GM12891 (cell line): Measurements from ENCODE around the gene GFRA4. TPM values are rescaled to one million over a fixed set of nuclear protein-coding genes. Genes with fewer than 3 reads are reported as not detected.

Experiments used
- DNase-seq: peaks from one replicate; pipeline ENCODE4 v3.0.0; 2011; ENCODE audit warnings: low spot score; ENCODE audit not compliant: insufficient read length
- FAIRE-seq: peaks from 2 replicates; lab custom pipeline; 2011; peaks lifted over from hg19 to GRCh38; lab: Jason Lieb, UNC
- PAX5 ChIP-seq: IDR thresholded peaks from 2 replicates; pipeline ENCODE4 v1.6.1; 2011; ENCODE audit warnings: low read length, moderate library complexity, mild to moderate bottlenecking; ENCODE audit not compliant: insufficient read depth, severe bottlenecking
- POLR2A ChIP-seq: IDR thresholded peaks from 2 replicates; pipeline ENCODE4 v1.6.1; 2011; ENCODE audit warnings: low read depth, low read length, control low read depth
- POLR2AphosphoS5 ChIP-seq: IDR thresholded peaks from 2 replicates; pipeline ENCODE4 v1.6.1; 2011; ENCODE audit warnings: low read depth, low read length, control low read depth
- POU2F2 ChIP-seq: IDR thresholded peaks from 2 replicates; pipeline ENCODE4 v1.6.1; 2011; ENCODE audit warnings: low read depth, mild to moderate bottlenecking, control low read depth, low read length, moderate library complexity
- SPI1 ChIP-seq: IDR thresholded peaks from 2 replicates; pipeline ENCODE4 v1.6.1; 2011; ENCODE audit warnings: low read depth, low read length, control low read depth
- TAF1 ChIP-seq: IDR thresholded peaks from 2 replicates; pipeline ENCODE4 v1.6.1; 2011; ENCODE audit warnings: low read depth, low read length, control low read depth
- polyA plus RNA-seq: library from polyadenylated mRNA; unstranded; fragments of >200 nt; gene quantifications from one replicate; pipeline ENCODE4 v1.2.1, GENCODE V29; 2012; ENCODE audit warnings: low read depth, missing spikeins, inconsistent platforms; ENCODE audit not compliant: missing spikeins

Gene GFRA4, protein sequence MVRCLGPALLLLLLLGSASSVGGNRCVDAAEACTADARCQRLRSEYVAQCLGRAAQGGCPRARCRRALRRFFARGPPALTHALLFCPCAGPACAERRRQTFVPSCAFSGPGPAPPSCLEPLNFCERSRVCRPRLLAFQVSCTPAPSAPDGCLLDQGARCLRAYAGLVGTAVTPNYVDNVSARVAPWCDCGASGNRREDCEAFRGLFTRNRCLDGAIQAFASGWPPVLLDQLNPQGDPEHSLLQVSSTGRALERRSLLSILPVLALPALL
- polyA plus RNA-seq: not detected

DNA sequence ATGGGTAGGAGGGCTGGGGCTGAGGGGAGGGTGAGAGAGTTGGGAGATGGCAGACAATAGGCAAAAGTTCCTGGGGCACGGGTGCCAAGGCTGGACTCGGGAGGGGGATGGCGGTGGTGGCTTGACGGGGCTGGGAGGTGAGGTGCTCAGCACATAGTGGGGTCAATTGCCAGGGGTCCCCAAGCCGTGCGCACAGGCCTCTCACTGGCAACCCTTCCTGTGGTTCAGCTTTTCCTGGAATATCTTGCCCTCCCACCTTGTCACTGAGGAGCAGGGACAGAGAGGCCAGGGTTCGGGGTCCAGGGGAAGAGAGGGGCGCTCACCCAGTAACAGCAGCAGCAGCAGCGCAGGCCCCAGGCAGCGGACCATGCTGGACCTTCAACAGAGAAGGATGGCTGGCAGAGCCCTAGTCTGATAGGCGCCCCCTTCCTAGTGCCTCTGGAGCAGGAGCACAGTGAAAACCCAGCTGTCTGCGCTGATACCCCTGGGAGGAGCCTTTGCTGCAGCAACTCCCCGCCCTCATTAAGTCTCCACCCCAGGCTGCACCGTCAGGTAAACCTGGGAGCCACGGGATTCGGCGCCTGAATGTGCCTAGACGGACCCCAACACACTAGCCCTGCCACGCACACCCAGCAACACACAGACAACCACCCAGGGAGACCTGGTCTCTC is at the start of gene GFRA4:
Gene GFRA4, minus strand, starts transcription at position 369 of the 671 bp plus-strand sequence. Its CDS starts 0 bp downstream, at position 369.
- TF ChIP-seq POLR2AphosphoS5 (no peak), POU2F2 (no peak), POLR2A (no peak), PAX5 (no peak), SPI1 (no peak), TAF1 (no peak)
- FAIRE-seq (no peak), DNase-seq (no peak)

- DNase-seq (no peak), FAIRE-seq (no peak)
- TF ChIP-seq TAF1 (no peak), POLR2A (no peak), PAX5 (no peak), POLR2AphosphoS5 (no peak)
Measured at GRCh38 chr20:3712279-3712873, 49.2 kb upstream of the GFRA4 start, which contains the start of gene SIGLEC1. Gene SIGLEC1 (minus strand): TSS chr20:3712600. CDS start chr20:3707128, 5,472 bp downstream.

- DNase-seq (no peak), FAIRE-seq (no peak)
- no peak for TF ChIP-seq SPI1
- no peak for TF ChIP-seq POLR2A
- no peak for TF ChIP-seq POLR2AphosphoS5
- TF ChIP-seq POU2F2: no peak
- no peak for TF ChIP-seq TAF1
- no peak for TF ChIP-seq PAX5
Measured at GRCh38 chr20:3711484-3711941, 48.3 kb upstream of the GFRA4 start.

DNA sequence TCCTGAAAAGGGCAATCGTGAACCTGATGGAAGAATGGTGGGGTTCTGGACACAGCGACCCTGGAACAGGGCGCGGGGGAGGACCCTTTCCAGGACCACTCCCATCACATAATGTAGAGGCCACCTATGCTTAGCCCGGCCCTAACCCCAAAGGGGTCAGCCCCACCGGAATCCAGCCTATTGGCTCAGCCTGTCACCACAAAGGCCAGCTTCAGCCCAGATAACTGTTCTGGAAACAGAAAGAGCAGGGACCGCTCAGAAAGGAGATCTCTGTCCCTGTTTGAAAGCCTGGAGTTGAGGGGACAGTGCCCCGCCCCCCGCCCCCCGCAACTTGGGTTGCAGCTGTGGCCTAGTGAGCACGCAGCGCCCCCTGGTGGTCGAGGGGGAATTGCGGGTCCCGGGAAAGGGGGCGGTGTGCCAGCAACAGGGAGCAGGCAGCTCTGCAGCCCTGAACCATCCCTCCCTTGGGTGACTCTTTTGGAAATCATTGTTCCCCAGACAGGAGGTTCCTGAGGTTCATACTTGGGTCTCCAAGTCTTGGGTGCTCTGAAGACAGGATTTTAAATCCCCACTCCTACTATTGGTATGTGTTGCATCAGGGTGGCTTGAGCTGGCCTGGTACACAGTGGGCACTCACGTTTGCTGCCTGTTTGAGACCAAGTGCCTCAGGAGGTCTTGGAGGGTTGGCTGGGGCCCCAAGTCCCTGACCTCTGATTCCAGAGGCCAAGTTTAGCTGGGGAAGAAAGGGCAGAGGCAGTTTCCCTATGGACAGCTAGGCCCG is 47.7 kb upstream of the GFRA4 start:
- TF ChIP-seq POLR2AphosphoS5: no peak
- no peak for TF ChIP-seq TAF1
- TF ChIP-seq PAX5: no peak
- TF ChIP-seq POLR2A: no peak
- TF ChIP-seq SPI1: no peak
- no peak for TF ChIP-seq POU2F2
- FAIRE-seq: peak; percentile 81

GRCh38 chr20:3710011-3710466 is 46.8 kb upstream of the GFRA4 start:
- TF ChIP-seq POLR2AphosphoS5 (no peak), POLR2A (no peak), PAX5 (no peak), POU2F2 (no peak), SPI1 (no peak), TAF1 (no peak)
- FAIRE-seq (no peak), DNase-seq (no peak)

More for the DNA sequence above, 47.7 kb upstream of the GFRA4 start:
- peak; percentile 84 for DNase-seq

- FAIRE-seq (no peak), DNase-seq (no peak)
- TF ChIP-seq POU2F2: no peak
- TF ChIP-seq PAX5: no peak
- no peak for TF ChIP-seq SPI1
- no peak for TF ChIP-seq POLR2A
- no peak for TF ChIP-seq POLR2AphosphoS5
- no peak for TF ChIP-seq TAF1
Measured at GRCh38 chr20:3707508-3707899, 44.3 kb upstream of the GFRA4 start.

GRCh38 chr20:3706774-3707507 is 43.7 kb upstream of the GFRA4 start:
- TF ChIP-seq PAX5: no peak
- no peak for TF ChIP-seq TAF1
- TF ChIP-seq SPI1: no peak
- TF ChIP-seq POLR2AphosphoS5: no peak
- no peak for TF ChIP-seq POU2F2
- no peak for TF ChIP-seq POLR2A
- no peak for FAIRE-seq
- no peak for DNase-seq

DNA sequence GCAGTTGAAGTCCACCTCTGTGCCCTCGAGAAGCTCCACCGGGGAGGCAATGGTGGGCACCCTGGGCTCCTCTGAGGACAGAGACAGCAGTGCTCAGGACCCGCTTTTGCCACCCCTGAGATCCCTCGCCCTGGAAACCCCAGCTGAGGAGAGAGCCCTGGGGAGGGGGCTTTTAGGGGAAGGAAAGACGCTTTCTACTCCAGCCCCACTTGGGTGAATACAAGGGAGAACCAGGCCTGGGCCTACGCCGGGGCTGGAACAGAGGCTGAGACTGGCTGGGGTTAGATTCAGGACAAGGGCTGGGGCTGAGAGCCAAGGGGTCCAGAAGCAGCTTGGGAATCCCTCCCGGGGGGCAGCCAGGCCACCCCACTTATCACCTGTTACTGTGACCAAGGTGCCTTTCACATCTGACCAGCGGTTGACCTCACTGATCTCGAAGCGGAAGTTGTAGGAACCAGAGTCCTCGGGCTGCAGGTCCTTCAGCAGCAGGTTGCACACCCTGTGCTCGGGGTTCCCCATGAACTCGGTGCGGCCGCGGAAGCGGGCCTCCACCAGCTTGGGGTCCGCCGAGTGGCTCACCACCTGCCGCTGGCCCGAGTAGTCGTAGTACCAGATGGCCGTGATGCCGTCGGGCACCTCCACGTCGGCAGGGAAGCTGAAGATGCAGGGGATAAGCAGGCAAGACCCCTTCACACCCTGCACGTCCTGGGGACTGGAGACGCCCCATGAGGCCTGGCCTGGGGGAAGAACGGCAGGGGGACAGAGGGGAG is 43.0 kb upstream of the GFRA4 start:
- TF ChIP-seq SPI1: no peak
- no peak for TF ChIP-seq POLR2A
- no peak for TF ChIP-seq PAX5
- no peak for TF ChIP-seq POU2F2
- TF ChIP-seq TAF1: no peak
- DNase-seq (no peak), FAIRE-seq (no peak)
